GM21360 (cell line): ENCODE results near the gene BPHL.
"Not testable (repeated sequence)": the region's sequence is repeated elsewhere in the genome, so short reads cannot be mapped to it uniquely, and the experiment has no call there.

Experiments
- ATAC-seq: cut with Tn5 transposase; IDR thresholded peaks from one replicate; pipeline ENCODE4 v1.9.1; 2021; ENCODE audit warnings: mild to moderate bottlenecking, moderate library complexity; ENCODE audit not compliant: unreplicated experiment

The BPHL gene

DNA sequence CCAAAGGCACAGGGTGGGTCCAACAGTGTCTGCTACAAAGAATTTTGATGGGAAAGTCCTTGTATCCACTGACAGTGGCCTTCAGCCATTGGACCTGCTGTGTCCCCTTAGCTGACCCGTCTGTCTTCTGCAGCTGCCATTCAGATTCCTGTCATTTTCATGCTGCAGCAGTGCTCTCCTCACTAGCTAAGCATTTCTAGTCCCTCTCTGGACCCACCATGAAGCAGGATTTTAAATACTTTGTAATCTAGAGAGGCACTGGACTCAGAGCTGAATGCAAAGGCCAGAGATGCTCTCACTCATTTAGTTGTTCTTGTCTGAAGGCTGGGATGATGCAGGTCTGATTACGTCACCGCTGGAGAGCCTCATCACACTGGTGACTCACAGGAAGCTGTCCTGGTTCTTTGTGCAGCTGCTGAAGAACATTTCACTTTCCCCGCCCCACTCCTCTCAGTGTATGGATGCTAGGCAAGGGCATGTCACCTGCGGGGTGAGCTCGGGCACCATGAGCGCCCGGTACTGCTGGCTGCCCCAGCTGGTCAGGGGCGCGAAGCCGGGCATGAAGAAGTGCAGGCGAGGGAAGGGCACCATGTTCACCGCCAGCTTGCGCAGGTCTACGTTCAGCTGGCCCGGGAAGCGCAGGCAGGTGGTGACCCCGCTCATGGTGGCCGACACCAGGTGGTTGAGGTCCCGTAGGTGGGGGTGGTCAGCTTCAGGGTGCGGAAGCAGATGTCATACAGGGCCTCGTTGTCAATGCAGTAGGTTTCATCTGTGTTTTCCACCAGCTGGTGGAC is 58.2 kb downstream of the BPHL start:
- ATAC-seq: no peak

GRCh38 chr6:3178666-3179065 is 60.2 kb downstream of the BPHL start:
- not testable (repeated sequence) for ATAC-seq

DNA sequence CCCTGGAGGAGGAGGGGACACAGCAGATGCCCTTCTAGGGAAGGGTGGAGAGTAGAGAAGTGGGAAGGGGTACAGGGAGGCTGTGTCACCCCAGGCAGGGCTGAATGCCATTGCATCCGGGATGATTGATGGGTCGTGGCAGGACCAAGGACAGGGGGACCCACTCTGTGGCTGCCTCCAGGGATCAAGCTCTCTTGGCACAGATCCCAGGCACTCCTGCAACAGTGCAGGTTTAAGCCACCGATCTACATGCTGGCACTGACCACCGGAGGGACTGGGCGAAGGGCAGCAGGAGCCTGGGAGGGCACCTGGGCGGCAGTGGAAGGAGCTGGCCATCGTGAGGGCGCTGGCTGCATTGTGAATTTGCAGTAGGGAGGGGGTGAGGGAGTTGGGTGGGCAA is 61.4 kb downstream of the BPHL start:
- ATAC-seq: not testable (repeated sequence)

DNA sequence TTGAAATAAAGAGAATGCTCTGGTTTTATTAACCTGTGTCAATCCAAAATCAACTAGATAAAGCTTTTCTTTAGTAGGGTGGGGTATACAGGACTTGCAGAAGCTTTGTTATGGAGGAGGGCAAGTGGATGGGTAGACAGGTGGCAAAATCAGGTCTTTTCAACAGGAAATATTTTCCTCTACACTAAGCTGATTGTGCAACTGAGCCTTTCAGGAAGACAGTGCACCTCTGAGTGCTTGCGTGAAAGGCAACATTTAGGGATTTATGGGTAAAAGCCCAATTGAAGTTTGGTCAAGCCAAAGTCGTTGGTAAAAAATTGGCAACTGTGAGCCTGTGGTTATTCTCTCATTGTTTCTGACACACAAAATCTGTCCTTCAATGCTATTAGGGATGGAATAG is 62.6 kb downstream of the BPHL start:
- no peak for ATAC-seq

- no peak for ATAC-seq
Measured at GRCh38 chr6:3183066-3183465, 64.6 kb downstream of the BPHL start.

DNA sequence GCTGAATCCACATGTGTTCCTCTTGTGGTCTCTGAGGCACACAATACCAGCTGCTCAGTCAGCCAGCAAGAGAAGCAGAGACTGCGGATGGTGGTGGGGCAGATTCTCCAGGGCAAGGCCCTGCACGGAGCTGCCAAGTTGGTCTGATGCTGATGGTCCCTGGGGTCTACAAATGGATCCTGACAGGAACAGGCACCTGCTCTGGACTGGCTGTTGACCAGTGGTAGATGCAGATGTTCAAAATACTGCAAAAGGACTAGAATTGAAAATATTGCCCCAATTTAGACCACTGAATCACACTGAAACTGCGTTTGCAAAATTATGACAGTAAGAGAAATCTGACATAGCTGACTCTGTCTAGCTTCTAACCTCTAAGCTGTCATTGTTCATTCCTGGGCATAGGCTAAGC is 68.5 kb downstream of the BPHL start:
- no peak for ATAC-seq

DNA sequence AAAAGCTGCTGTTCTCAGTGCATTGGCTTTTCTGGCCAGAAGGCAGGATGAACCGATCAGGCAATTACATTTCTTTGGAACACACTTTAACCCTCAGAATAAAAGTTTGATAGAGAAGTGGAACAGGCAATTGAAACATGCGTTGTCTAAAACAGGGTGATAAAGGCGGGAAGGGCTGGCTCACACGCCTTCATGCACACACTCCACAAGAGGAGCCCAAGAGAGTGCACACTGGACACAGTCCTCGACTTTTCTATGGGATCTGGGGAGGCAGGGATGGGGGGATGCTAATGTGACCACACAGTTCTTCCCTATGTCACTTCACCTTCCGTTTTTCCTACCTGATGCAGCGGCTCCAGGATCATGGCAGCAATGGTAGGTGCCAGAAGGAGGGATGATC is 69.8 kb downstream of the BPHL start:
- no peak for ATAC-seq

DNA sequence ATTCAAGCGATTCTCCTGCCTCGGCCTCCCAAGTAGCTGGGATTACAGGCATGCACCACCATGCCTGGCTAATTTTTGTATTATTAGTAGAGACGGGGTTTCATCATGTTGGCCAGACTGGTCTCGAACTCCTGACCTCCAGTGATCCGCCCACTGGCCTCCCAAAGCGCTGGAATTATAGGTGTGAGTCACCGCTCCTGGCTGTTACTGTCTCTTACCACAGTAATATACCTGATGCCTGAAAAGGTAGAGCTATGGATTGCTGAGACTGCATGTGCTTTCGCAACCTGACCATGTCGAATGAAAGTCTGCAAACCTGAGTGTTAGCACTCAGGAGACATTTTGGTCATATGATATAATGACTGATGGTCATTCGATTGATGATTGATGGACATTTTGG is 70.7 kb downstream of the BPHL start:
- not testable (repeated sequence) for ATAC-seq

- ATAC-seq: no peak
Measured at GRCh38 chr6:3190056-3190455, 71.5 kb downstream of the BPHL start.

GRCh38 chr6:3190779-3191178 is 72.3 kb downstream of the BPHL start:
- ATAC-seq: no peak

GRCh38 chr6:3193102-3193849 is 74.8 kb downstream of the BPHL start:
- no peak for ATAC-seq

GRCh38 chr6:3194535-3195419 is 76.3 kb downstream of the BPHL start:
- no peak for ATAC-seq

DNA sequence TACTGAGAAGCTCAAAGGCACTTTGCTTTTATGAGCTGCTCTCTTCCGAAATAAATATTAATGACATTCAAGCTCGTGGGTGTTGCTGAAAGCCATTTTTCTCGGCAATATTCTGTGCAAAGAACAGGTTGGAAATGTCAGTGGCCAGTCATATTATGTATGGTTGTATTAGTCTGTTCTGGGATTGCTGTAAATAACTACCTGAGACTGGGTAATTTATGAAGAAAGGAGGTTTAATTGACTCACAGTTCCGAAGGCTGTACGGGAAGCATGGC is 76.8 kb downstream of the BPHL start:
- ATAC-seq: no peak

DNA sequence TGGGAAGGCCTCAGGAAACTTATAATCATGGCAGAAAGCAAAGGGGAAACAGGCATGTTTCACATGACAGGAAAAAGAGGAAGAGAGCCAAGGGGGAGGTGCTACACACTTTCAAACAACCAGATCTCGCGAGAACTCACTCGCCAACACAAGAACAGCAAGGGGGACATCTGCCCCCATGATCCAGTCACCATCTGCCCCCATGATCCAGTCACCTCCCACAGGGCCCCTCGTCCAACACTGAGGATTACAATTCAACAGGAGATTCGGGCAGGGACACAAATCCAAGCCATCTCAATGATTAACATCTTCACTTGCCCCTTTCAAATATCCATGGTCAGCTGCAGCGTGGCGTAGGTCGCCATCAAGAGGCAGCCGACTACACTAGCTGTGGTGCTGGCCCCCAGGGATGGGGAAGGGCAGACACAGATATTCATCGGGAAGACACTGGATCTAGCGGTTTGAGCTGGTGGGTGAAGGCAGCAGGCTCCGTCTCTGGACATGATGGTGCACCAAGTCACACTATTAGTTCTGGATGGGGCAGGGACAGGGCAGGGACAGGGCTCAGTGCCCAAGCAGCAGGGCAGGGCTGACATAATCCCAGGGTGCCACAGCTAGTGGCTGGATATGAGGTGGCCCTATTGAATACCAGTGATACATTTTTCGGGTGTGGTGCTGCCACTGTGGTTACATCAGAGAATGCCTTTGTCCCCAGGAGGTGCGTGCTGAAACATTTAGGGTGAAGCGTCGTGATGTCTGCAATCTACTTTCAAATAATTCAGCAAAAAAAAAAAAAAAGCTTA is 77.4 kb downstream of the BPHL start:
- no peak for ATAC-seq

GRCh38 chr6:3196770-3197169 is 78.3 kb downstream of the BPHL start:
- ATAC-seq: no peak

DNA sequence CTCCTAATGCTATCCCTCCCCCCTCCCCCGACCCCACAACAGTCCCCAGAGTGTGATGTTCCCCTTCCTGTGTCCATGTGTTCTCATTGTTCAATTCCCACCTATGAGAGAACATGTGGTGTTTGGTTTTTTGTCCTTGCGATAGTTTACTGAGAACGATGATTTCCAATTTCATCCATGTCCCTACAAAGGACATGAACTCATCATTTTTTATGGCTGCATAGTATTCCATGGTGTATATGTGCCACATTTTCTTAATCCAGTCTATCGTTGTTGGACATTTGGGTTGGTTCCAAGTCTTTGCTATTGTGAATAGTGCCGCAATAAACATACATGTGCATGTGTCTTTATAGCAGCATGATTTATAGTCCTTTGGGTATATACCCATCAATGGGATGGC is 79.2 kb downstream of the BPHL start:
- ATAC-seq: not testable (repeated sequence)

GRCh38 chr6:3199382-3199781 is 80.9 kb downstream of the BPHL start:
- ATAC-seq: no peak

- no peak for ATAC-seq
Measured at GRCh38 chr6:3200682-3201081, 82.2 kb downstream of the BPHL start.

- no peak for ATAC-seq
Measured at GRCh38 chr6:3201388-3201787, 82.9 kb downstream of the BPHL start.
